Stimulated activated CD4-positive, alpha-beta T cell treated with anti-CD3 and anti-CD28 coated beads, Interleukin-15, amount 100 ng/mL, for 48 hours (primary cell): ENCODE data around the gene ZNF521.

Experiments used
- DNase-seq, 2 donors: peaks; one replicate each; pipeline ENCODE4 v3.0.0-alpha.2; 2020; ENCODE audit warnings: low read depth in 2 of 2

Gene ZNF521

GRCh38 chr18:25126751-25127150 is 225.2 kb downstream of the ZNF521 start:
- DNase-seq: no peak

- no peak for DNase-seq
Observed at GRCh38 chr18:25125680-25126079, 226.3 kb downstream of the ZNF521 start.

GRCh38 chr18:25123438-25124232 is 228.3 kb downstream of the ZNF521 start:
- DNase-seq: no peak

GRCh38 chr18:25121442-25121841 is 230.5 kb downstream of the ZNF521 start:
- no peak for DNase-seq

- no peak for DNase-seq
Observed at GRCh38 chr18:25113566-25113965, 238.4 kb downstream of the ZNF521 start.

- DNase-seq: no peak
Observed at GRCh38 chr18:25112821-25113434, 239.0 kb downstream of the ZNF521 start.

GRCh38 chr18:25111377-25112288 is 240.3 kb downstream of the ZNF521 start:
- DNase-seq: no peak

GRCh38 chr18:25109484-25109883 is 242.5 kb downstream of the ZNF521 start:
- no peak for DNase-seq

GRCh38 chr18:25103468-25104155 is 248.4 kb downstream of the ZNF521 start:
- DNase-seq: no peak

GRCh38 chr18:25102662-25103061 is 249.3 kb downstream of the ZNF521 start:
- no peak for DNase-seq

GRCh38 chr18:25100418-25100817 is 251.5 kb downstream of the ZNF521 start:
- no peak for DNase-seq

- no peak for DNase-seq
Observed at GRCh38 chr18:25099895-25100294, 252.1 kb downstream of the ZNF521 start.

GRCh38 chr18:25097569-25098056 is 254.4 kb downstream of the ZNF521 start:
- DNase-seq: no peak

GRCh38 chr18:25097057-25097456 is 254.9 kb downstream of the ZNF521 start:
- no peak for DNase-seq

- no peak for DNase-seq
Observed at GRCh38 chr18:25093141-25093540, 258.8 kb downstream of the ZNF521 start.

- no peak for DNase-seq
Observed at GRCh38 chr18:25089470-25089869, 262.5 kb downstream of the ZNF521 start.

- no peak for DNase-seq
Observed at GRCh38 chr18:25086876-25087275, 265.1 kb downstream of the ZNF521 start.

- no peak for DNase-seq
Observed at GRCh38 chr18:25081001-25081400, 271.0 kb downstream of the ZNF521 start.

GRCh38 chr18:25080211-25080610 is 271.8 kb downstream of the ZNF521 start:
- no peak for DNase-seq

GRCh38 chr18:25077944-25078723 is 273.8 kb downstream of the ZNF521 start:
- DNase-seq: no peak
